GM21367 (cell line): ENCODE measurements around the gene IL11.
"Not testable (repeated sequence)": the region's sequence is repeated elsewhere in the genome, so short reads cannot be mapped to it uniquely, and the experiment has no call there.

ENCODE experiments used
- ATAC-seq: cut with Tn5 transposase; IDR thresholded peaks from one replicate; pipeline ENCODE4 v1.9.1; 2021; ENCODE audit not compliant: unreplicated experiment

Gene IL11

DNA sequence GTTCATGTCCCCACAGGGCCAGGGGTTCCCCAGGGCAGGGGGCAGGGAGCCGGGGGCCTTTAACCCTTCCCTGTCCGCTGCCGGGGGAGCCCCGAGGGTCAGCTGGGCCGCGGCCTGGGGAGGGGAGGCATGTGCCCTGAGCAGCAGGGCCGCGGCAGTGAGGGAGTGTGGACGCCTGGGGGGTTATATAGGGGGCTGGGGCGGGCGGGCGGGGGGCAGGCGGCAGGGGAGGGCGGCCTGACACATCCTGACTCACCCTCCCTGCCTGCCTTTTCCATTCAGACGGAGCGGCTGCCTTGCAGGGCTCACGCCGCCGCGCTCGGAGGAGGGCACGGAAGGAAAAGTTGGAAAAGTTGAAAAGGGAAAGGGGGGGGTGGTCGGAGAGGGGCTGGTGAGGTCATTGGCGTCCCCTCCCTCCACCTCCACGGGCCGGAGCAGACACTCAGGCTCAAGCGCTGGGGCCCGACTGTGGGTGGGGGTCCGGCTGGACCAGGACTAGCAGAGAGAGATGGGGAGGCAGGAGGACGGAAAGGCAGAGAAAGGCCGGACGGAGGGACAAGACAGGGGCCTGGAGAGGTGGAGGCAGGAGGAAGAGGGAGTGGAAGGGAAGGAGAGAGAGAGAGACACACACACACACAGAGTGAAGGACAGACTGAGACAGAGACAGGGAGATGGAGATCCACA, at the start of gene IL11:
Gene IL11, minus strand, starts transcription at position 159 of the 684 bp plus-strand sequence. Its CDS starts 153 bp downstream, at position 6.
- no peak for ATAC-seq

DNA sequence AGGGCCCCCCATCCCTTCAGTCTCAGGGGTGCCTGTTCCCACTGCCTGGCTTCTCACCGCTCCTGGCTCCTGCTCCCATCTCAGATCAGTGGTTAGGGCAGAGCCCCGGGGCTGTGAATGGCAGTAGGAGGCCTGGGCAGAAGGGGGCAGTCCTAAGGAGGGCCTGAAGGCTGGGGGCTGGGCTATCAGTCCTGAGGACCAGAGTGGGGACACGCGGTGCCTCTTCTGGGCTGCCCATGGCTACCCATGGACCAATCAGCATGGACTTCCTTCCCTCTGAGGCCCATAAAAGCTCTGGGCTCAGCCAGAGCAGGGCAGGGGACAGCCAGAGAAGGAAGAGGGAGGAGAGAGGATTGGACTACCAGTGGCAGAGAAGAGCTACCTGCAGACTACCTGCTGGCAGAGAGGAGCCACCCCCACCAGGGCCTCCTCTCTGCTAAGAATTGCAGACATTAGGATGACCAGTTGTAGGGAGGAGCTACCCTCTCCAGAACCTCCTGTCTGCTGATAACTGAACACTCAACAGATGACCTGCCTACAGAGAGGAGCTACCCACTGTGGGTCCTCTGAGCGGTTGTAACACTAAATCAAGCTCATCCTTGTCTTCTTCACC, 49.5 kb upstream of the IL11 start:
- ATAC-seq = no peak

DNA sequence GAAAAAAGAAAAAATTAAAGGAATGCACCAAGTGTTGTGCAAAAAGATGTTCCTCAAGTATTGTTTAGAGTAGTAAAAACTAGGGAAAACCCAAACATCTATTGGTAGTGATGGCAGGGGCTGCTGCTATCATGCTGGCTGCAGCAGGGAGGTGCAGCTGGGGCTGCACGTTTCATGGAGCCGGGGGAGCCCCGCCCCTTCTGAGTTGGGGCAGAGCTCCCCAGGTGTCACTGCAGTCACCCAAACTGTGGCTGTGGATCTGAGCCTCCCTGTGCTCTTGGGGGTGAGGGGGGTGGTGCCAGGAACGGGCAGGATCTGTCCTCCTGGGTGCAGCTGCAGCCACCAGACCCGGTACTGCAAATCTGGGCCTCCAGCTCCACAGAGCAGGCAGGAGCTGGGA, 48.8 kb upstream of the IL11 start:
- no peak for ATAC-seq

GRCh38 chr19:55418185-55418584, 47.9 kb upstream of the IL11 start:
- no peak for ATAC-seq

DNA sequence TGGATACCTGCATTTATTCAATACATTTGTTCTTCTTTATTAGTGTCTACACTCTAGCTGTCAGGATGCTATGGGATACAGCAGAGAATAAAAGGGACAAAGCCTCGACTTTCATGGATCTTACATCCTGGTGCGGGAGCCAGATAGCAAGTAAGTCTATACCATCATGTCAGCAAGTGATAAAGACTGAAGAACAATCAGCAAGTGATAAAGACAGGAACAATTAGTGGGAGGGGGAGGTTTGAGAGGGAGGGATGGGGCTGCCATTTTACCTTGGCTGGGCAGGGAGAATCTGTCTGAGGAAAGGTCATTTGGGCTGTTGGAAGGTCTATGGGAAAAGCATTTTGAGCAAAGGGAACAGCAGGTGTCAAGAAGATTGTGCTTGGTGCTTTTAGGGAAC, 39.9 kb upstream of the IL11 start:
- ATAC-seq = no peak

GRCh38 chr19:55409179-55409578, 38.9 kb upstream of the IL11 start:
- not testable (repeated sequence) for ATAC-seq

GRCh38 chr19:55408533-55408872, 38.2 kb upstream of the IL11 start:
- ATAC-seq = no peak

DNA sequence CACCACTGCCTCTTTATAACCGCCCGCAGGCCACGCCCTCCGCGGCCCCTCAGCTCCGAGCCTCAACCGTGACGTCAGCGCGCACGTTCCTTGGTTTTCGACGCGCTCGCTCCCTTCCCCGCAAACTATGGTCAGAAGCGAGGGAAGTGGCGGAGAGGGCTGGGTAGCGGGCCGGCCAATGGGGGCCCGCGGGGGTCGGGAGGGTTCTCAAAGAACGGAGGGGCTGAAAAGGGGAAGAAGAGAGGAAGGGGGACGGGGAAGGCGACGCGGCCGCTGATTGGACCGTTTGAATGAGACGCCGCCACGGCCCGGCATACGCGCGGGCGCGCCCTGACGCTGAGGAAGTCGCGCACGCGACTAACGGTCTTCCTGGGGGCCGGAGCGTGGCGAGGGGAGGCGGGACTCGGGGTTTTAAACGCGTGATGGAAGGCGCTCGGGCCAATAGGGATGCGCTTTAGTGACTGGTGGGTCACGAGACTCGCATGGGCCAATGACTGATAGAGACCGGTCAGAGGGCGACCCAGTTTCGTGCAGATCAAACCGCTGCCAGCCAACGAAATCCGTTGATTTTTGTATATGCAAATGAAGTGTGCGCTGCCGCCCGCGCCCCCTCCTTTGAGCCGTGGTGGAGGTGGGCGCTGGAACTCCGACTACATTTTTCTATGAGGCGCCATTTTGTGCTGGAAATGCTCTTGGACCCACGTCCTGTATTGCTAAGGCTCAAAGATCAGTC, 37.7 kb upstream of the IL11 start:
- peak; percentile 69 for ATAC-seq

GRCh38 chr19:55407550-55407799, 37.2 kb upstream of the IL11 start, which contains the start of gene UBE2S:
Gene UBE2S (minus strand): TSS chr19:55407788. CDS start chr19:55407589, 199 bp downstream.
- peak; percentile 58 for ATAC-seq

GRCh38 chr19:55406826-55407549, 36.7 kb upstream of the IL11 start:
- ATAC-seq = peak; percentile 17

DNA sequence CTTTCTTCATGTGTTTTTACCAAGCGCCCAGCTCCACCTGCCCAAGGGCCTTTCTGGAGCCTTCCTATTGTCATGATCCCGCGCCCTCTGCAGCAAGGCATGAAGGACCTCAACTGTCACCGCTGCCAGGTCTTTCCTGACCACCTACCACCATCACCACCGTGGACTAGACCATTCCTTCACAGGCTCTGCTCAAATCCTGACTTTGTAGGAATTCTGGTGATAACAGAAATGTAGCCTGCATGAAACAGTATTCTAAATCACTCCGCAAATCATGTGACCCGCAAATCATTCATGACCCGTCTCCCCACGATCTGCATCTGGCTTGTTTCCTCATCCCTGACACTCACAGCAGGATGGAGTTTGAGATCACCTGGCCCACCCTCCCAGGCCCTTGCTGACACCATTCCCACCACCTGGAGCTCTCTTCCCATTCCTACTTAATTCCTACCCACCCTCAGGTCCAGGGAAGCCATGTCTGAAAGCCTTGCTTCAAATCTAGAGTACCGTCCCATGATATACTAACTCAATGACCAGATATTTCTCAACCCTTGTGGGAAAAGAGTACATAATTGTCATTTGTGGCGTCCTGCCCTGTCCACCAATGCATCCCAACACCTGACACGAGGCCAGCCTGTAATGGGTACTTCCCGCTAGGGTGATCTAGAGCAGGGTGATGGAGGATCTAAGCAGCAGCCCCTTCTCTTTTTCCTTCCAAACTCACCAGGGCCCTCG, 36.0 kb upstream of the IL11 start:
- ATAC-seq = no peak

DNA sequence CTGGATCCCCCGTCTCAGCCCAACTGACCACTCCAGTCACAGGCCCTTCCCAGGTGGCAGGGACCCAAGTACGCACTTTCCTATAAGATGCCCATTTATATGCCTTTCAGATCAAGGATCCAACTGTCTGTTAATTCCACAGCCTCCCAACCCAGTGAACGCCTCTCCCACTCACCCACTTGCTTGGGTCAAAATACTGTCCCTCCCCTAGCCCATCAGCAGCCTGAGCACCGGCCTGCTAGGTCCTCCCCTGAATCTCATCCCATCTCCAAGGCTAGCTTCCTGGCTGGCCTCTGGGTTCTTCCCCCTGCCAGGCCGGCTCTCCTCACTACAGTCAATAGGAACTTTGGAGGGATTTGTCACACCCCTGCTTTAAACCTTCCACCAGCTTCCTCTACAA, 35.4 kb upstream of the IL11 start:
- no peak for ATAC-seq

- no peak for ATAC-seq
Measured at GRCh38 chr19:55402509-55402908, 32.2 kb upstream of the IL11 start.

- ATAC-seq = not testable (repeated sequence)
Measured at GRCh38 chr19:55401390-55401789, 31.1 kb upstream of the IL11 start.

DNA sequence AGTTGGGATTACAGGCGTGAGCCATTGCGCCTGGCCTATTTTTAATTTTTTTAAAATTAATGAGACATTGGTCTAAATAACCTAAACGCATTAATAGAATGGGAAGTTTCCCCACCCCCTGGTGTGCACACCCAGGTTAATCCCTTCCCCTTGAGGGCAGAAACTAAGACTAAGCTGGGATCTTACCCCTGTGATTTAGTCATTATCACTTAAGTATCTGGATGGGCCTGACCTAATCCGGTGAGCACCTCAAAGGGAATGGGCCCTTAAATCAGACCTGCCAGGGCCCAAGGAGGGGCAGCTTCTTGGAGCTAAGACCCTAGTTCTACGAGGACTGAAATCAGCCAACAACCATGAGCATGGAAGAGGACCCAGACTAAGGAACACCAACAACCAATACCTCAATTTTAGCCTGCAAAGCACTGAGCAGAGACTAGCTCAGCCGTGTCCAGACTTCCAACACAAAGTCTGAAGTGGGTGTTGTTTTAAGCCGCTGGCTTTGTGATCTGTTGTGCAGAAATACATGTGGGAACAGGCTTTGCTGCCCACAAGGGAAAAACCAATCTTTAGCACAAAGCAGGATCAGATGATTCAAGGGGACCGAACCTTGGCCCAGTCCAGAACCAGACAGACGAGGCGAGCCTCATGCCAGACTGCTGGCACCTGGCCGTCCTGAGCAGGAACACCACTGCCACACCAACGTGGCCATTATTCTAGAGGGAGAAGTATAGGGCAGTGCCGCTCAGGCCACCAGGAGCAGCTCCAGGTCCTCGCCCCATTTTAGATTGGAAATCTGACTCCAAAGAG, 30.2 kb upstream of the IL11 start:
- ATAC-seq = no peak

- no peak for ATAC-seq
Measured at GRCh38 chr19:55398200-55398925, 28.1 kb upstream of the IL11 start.

- no peak for ATAC-seq
Measured at GRCh38 chr19:55392820-55393761, 22.8 kb upstream of the IL11 start.
